Measurements from ENCODE around the gene MYMX. TPM values are rescaled to one million over a fixed set of nuclear protein-coding genes. Genes with fewer than 3 reads are reported as not detected.

The MYMX gene
- total and polyA plus RNA-seq, 2 of the 13 experiments (the other 11 are each of a cell fraction or from before 2014, with no cell fraction given), result not detected

DNA sequence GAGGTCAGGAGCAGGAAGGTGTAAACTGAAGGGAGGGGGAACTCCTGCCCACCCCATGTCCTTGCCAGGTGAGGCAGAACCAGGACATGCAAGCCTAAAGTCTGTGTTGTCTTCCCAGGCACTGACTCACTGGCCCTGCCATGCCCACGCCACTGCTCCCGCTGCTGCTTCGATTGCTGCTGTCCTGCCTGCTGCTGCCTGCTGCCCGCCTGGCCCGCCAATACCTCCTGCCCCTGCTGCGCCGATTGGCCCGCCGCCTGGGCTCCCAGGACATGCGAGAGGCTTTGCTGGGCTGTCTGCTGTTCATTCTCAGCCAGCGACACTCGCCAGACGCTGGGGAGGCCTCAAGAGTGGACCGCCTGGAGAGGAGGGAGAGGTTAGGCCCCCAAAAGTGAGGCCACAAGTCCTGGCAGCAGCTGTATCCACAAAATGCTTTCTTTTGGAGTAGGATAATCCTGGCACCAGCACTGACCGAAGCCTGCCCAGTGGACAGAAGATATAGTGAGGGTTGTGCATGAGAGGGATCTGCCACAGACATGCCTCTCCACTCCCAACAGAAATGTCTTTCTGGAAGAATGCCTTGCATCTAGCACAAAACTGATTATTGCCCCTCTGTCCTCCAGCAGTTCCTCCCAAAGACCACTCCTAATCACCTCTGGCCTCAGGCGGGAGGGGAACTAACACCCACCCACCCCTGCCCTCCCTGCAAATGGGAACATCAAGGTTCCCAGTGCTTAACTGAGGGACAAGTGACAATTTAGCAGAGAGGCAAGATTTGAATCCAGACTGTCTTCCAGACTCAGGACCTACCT is 812 bp downstream of the MYMX start (continued):
- TF ChIP-seq ZBTB33 (CRISPR knock-in tag; IDR thresholded peaks at IDR 0.05) (no peak), ZFP90 (CRISPR knock-in tag; IDR thresholded peaks at IDR 0.05; ENCODE audit: borderline replicate concordance) (peak; percentile 28; the same call in 1 of the 2 replicates), ZNF891 (CRISPR knock-in tag; IDR thresholded peaks at IDR 0.05) (peak; percentile 88), ARID2 (CRISPR knock-in tag; IDR thresholded peaks at IDR 0.05; ENCODE audit: borderline replicate concordance) (no peak), SCMH1 (CRISPR knock-in tag; IDR thresholded peaks at IDR 0.05; ENCODE audit: borderline replicate concordance) (no peak), CAMTA2 (CRISPR knock-in tag; IDR thresholded peaks at IDR 0.05; ENCODE audit: borderline replicate concordance) (0 out of 2 replicates have a peak, but pooled peaks have one; percentile 72), MZF1 (CRISPR knock-in tag; IDR thresholded peaks at IDR 0.05; ENCODE audit: borderline replicate concordance) (no peak), PAX8 (CRISPR knock-in tag; IDR thresholded peaks at IDR 0.05; ENCODE audit: borderline replicate concordance) (no peak), NFYC (CRISPR knock-in tag; IDR thresholded peaks at IDR 0.05) (peak; percentile 51; the same call in 1 of the 2 replicates), AKAP8 (CRISPR knock-in tag; IDR thresholded peaks at IDR 0.05) (0 out of 2 replicates have a peak, but pooled peaks have one; percentile 35), ATF7-NPFF (CRISPR knock-in tag; IDR thresholded peaks at IDR 0.05; ENCODE audit: low read depth) (peak; percentile 66; the same call in 1 of the 2 replicates), ZNF451 (CRISPR knock-in tag; IDR thresholded peaks at IDR 0.05) (peak; percentile 84; the same call in 1 of the 2 replicates), ZFY (CRISPR knock-in tag; IDR thresholded peaks at IDR 0.05) (peak; percentile 29; the same call in 1 of the 2 replicates), NCOA1 (CRISPR knock-in tag; IDR thresholded peaks at IDR 0.05) (no peak), TFDP2 (CRISPR knock-in tag; IDR thresholded peaks at IDR 0.05) (0 out of 2 replicates have a peak, but pooled peaks have one; percentile 50), ZNF33B (CRISPR knock-in tag; IDR thresholded peaks at IDR 0.05) (no peak)
- TF ChIP-seq, protein P1, sequence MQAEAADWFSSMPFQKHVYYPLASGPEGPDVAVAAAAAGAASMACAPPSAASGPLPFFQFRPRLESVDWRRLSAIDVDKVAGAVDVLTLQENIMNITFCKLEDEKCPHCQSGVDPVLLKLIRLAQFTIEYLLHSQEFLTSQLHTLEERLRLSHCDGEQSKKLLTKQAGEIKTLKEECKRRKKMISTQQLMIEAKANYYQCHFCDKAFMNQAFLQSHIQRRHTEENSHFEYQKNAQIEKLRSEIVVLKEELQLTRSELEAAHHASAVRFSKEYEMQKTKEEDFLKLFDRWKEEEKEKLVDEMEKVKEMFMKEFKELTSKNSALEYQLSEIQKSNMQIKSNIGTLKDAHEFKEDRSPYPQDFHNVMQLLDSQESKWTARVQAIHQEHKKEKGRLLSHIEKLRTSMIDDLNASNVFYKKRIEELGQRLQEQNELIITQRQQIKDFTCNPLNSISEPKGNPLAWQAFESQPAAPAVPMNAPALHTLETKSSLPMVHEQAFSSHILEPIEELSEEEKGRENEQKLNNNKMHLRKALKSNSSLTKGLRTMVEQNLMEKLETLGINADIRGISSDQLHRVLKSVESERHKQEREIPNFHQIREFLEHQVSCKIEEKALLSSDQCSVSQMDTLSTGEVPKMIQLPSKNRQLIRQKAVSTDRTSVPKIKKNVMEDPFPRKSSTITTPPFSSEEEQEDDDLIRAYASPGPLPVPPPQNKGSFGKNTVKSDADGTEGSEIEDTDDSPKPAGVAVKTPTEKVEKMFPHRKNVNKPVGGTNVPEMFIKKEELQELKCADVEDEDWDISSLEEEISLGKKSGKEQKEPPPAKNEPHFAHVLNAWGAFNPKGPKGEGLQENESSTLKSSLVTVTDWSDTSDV (CRISPR knock-in tag; IDR thresholded peaks at IDR 0.05), result peak; percentile 90; the same call in 1 of the 2 replicates
- TF ChIP-seq, protein P2, sequence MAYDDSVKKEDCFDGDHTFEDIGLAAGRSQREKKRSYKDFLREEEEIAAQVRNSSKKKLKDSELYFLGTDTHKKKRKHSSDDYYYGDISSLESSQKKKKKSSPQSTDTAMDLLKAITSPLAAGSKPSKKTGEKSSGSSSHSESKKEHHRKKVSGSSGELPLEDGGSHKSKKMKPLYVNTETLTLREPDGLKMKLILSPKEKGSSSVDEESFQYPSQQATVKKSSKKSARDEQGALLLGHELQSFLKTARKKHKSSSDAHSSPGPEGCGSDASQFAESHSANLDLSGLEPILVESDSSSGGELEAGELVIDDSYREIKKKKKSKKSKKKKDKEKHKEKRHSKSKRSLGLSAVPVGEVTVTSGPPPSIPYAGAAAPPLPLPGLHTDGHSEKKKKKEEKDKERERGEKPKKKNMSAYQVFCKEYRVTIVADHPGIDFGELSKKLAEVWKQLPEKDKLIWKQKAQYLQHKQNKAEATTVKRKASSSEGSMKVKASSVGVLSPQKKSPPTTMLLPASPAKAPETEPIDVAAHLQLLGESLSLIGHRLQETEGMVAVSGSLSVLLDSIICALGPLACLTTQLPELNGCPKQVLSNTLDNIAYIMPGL (CRISPR knock-in tag; IDR thresholded peaks at IDR 0.05; ENCODE audit: borderline replicate concordance in 1 of 2, low read depth in 1 of 2), result peak in 1 of 2 experiments; percentile 51; a peak in 1 of 4 replicates
